Measurements from ENCODE around the gene CELF4.

The CELF4 gene

GRCh38 chr18:37396971-37397720 is 168.5 kb downstream of the CELF4 start:
- H3K4me1 ChIP-seq (ENCODE audit: control insufficient read depth, insufficient read depth, low read length), result peaks cover 7% of the 10 kb centered on the region
- no peaks in the 10 kb centered on the region for H3K36me3 ChIP-seq (ENCODE audit: control insufficient read depth, insufficient read depth, low read length)
- H3K27ac ChIP-seq (ENCODE audit: insufficient read depth, low read depth, low read length, poor library complexity, severe bottlenecking), result no peak overlapping the region
- peaks cover 54% of the 10 kb centered on the region for H3K27me3 ChIP-seq (ENCODE audit: control insufficient read depth, insufficient read depth, low read length, poor library complexity, severe bottlenecking)
- no peak overlapping the region for H3K4me3 ChIP-seq (ENCODE audit: insufficient read depth, low read depth, low read length)
- H3K9me3 ChIP-seq (ENCODE audit: control insufficient read depth, low read length), result no peaks in the 10 kb centered on the region
- 87 to 90% methylated on average over 5 of the region's 5 CpGs for WGBS, 2 experiments

GRCh38 chr18:37395631-37396030 is 170.0 kb downstream of the CELF4 start:
- H3K36me3 ChIP-seq (ENCODE audit: control insufficient read depth, insufficient read depth, low read length), result no peaks in the 10 kb centered on the region
- H3K9me3 ChIP-seq (ENCODE audit: control insufficient read depth, low read length), result no peaks in the 10 kb centered on the region
- no peak overlapping the region for H3K27ac ChIP-seq (ENCODE audit: insufficient read depth, low read depth, low read length, poor library complexity, severe bottlenecking)
- WGBS, 2 experiments, result 88% methylated on average over 4 of the region's 4 CpGs
- peaks cover 7% of the 10 kb centered on the region for H3K4me1 ChIP-seq (ENCODE audit: control insufficient read depth, insufficient read depth, low read length)
- H3K27me3 ChIP-seq (ENCODE audit: control insufficient read depth, insufficient read depth, low read length, poor library complexity, severe bottlenecking), result peaks cover 67% of the 10 kb centered on the region
- H3K4me3 ChIP-seq (ENCODE audit: insufficient read depth, low read depth, low read length), result no peak overlapping the region

- H3K27ac ChIP-seq (ENCODE audit: insufficient read depth, low read depth, low read length, poor library complexity, severe bottlenecking), result no peak overlapping the region
Observed at GRCh38 chr18:37395138-37395537, 170.5 kb downstream of the CELF4 start.

DNA sequence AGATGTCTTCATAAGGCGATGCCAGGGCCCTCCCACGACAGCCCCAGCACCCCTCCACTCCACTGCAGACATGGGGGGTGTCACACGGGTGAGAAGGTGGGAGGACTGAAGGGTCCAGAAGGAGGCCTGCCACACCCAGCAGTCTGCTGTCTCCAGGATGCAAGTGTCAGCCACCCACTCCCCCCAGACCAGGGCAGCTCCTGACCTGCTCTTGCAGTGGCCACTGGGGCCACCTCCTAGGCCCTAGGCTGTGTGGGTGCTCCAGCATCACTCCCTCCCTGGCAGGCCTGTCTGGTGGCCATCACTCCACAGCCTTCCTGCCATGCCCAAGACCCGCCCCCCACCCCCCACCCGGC is 171.0 kb downstream of the CELF4 start:
- H3K9me3 ChIP-seq (ENCODE audit: control insufficient read depth, low read length), result peaks cover under 1% of the 10 kb centered on the region
- WGBS, 2 experiments, result 69 to 74% methylated on average over 3 to 5 of the region's 5 CpGs
- H3K27me3 ChIP-seq (ENCODE audit: control insufficient read depth, insufficient read depth, low read length, poor library complexity, severe bottlenecking), result peaks cover 67% of the 10 kb centered on the region
- H3K27ac ChIP-seq (ENCODE audit: insufficient read depth, low read depth, low read length, poor library complexity, severe bottlenecking), result no peak overlapping the region
- no peaks in the 10 kb centered on the region for H3K36me3 ChIP-seq (ENCODE audit: control insufficient read depth, insufficient read depth, low read length)
- peaks cover 7% of the 10 kb centered on the region for H3K4me1 ChIP-seq (ENCODE audit: control insufficient read depth, insufficient read depth, low read length)
- H3K4me3 ChIP-seq (ENCODE audit: insufficient read depth, low read depth, low read length), result peak overlapping the region; percentile 39

More at GRCh38 chr18:37395138-37395537, 170.5 kb downstream of the CELF4 start:
- no peaks in the 10 kb centered on the region for H3K9me3 ChIP-seq (ENCODE audit: control insufficient read depth, low read length)
- peaks cover 7% of the 10 kb centered on the region for H3K4me1 ChIP-seq (ENCODE audit: control insufficient read depth, insufficient read depth, low read length)
- peaks cover 67% of the 10 kb centered on the region for H3K27me3 ChIP-seq (ENCODE audit: control insufficient read depth, insufficient read depth, low read length, poor library complexity, severe bottlenecking)
- no peaks in the 10 kb centered on the region for H3K36me3 ChIP-seq (ENCODE audit: control insufficient read depth, insufficient read depth, low read length)
- WGBS, 2 experiments, result 90% methylated on average over 7 of the region's 7 CpGs
- no peak overlapping the region for H3K4me3 ChIP-seq (ENCODE audit: insufficient read depth, low read depth, low read length)

DNA sequence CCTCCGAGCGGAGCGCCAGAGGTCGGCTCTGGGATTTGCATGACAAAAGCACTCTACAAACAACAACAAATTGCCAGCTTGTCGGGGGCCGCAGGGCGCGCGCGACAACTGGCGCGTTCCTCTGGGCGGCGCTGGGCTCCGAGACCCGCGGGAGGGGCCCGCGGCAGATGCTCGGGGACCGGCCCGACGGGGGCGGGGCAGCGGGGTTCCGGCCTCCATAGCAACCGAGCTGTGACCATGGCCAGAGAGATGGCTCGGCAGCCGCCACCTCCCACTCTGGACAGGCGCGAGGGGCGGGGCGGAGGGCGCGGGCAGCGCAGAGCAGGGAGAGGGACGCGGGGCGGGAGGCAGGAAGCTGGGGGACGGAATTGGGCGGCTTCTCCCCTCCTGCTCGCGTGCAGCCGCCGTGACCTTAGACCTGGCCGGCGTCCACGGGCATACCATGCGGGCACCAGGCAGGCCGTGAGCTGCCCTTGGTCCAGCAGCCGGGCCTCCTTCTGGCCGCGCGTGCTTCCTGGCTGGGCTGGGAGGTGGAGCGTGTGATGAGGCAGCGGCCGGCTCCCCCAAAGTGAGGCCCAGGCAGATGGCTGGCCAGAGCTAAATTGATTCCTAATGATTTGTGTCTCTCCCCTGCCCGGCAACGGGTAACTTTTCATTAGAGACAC is 171.5 kb downstream of the CELF4 start:
- Histone ChIP-seq H3K9me3 (ENCODE audit: control insufficient read depth, low read length) (peaks cover 4% of the 10 kb centered on the region), H3K4me1 (ENCODE audit: control insufficient read depth, insufficient read depth, low read length) (peaks cover 7% of the 10 kb centered on the region), H3K27ac (ENCODE audit: insufficient read depth, low read depth, low read length, poor library complexity, severe bottlenecking) (no peak overlapping the region), H3K4me3 (ENCODE audit: insufficient read depth, low read depth, low read length) (peak overlapping the region; percentile 39), H3K27me3 (ENCODE audit: control insufficient read depth, insufficient read depth, low read length, poor library complexity, severe bottlenecking) (peaks cover 67% of the 10 kb centered on the region), H3K36me3 (ENCODE audit: control insufficient read depth, insufficient read depth, low read length) (no peaks in the 10 kb centered on the region)
- 2 to 3% methylated on average over 59 of the region's 59 CpGs for WGBS, 2 experiments

- WGBS, 2 experiments, result 14 to 17% methylated on average over 6 of the region's 6 CpGs
- peaks cover 67% of the 10 kb centered on the region for H3K27me3 ChIP-seq (ENCODE audit: control insufficient read depth, insufficient read depth, low read length, poor library complexity, severe bottlenecking)
- no peak overlapping the region for H3K27ac ChIP-seq (ENCODE audit: insufficient read depth, low read depth, low read length, poor library complexity, severe bottlenecking)
- peaks cover 7% of the 10 kb centered on the region for H3K4me1 ChIP-seq (ENCODE audit: control insufficient read depth, insufficient read depth, low read length)
- peaks cover 4% of the 10 kb centered on the region for H3K9me3 ChIP-seq (ENCODE audit: control insufficient read depth, low read length)
- peak overlapping the region; percentile 15 for H3K4me3 ChIP-seq (ENCODE audit: insufficient read depth, low read depth, low read length)
- no peaks in the 10 kb centered on the region for H3K36me3 ChIP-seq (ENCODE audit: control insufficient read depth, insufficient read depth, low read length)
Observed at GRCh38 chr18:37393221-37393827, 172.3 kb downstream of the CELF4 start.

- peaks cover under 1% of the 10 kb centered on the region for H3K4me1 ChIP-seq (ENCODE audit: control insufficient read depth, insufficient read depth, low read length)
- whole genome bisulfite sequencing, 2 experiments, result 84 to 91% methylated on average over 3 of the region's 3 CpGs
- H3K36me3 ChIP-seq (ENCODE audit: control insufficient read depth, insufficient read depth, low read length), result no peaks in the 10 kb centered on the region
Observed at GRCh38 chr18:37392648-37393047, 172.9 kb downstream of the CELF4 start.

DNA sequence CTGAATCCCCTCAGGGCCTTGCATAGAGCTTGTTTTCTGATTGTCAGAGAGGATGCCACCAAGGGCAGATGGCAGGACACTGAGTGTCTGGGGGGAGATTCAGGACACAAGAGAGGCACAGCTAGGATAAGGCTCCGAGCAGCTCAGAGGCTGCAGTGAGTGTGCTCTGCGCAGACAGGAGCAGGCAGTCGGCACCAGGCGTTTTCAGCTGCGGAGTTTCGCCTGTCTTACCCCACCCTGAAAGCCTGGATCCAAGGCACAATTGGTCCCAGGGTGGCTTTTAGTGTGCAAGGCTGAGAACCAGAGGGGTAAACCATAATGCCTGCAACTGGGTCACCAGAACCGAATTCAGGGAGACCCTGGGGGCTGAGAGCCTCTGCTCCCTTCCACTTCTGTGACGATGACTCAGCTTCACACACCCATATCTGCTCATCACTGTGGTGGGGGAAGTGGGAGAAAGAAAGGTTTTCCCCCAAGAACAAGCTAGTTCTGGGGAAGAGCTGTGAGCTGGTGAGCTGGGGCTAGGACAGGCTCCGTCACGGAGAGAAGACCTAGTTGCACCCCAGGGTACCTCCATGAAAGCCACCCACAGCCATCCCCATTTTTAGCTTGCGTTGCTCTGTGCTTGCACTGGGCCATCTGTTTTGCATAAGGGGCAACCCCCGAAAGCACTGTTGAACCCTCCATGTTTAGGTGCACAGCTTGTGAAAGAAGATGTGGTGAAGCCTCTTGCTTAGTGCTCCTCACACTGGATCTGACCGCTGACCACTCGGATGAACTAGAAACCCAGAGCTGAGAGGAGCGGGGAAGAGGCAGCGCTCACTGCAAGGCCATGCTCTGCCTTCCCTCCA is 173.7 kb downstream of the CELF4 start:
- H3K36me3 ChIP-seq (ENCODE audit: control insufficient read depth, insufficient read depth, low read length), result no peaks in the 10 kb centered on the region
- no peaks in the 10 kb centered on the region for H3K4me1 ChIP-seq (ENCODE audit: control insufficient read depth, insufficient read depth, low read length)
- H3K9me3 ChIP-seq (ENCODE audit: control insufficient read depth, low read length), result peaks cover 4% of the 10 kb centered on the region
- 88 to 90% methylated on average over 15 to 16 of the region's 16 CpGs for WGBS, 2 experiments
- peaks cover 60% of the 10 kb centered on the region for H3K27me3 ChIP-seq (ENCODE audit: control insufficient read depth, insufficient read depth, low read length, poor library complexity, severe bottlenecking)
- H3K4me3 ChIP-seq (ENCODE audit: insufficient read depth, low read depth, low read length), result no peak overlapping the region
- H3K27ac ChIP-seq (ENCODE audit: insufficient read depth, low read depth, low read length, poor library complexity, severe bottlenecking), result no peak overlapping the region

More at GRCh38 chr18:37392648-37393047, 172.9 kb downstream of the CELF4 start:
- Histone ChIP-seq H3K27me3 (ENCODE audit: control insufficient read depth, insufficient read depth, low read length, poor library complexity, severe bottlenecking) (peaks cover 62% of the 10 kb centered on the region), H3K9me3 (ENCODE audit: control insufficient read depth, low read length) (peaks cover 4% of the 10 kb centered on the region), H3K27ac (ENCODE audit: insufficient read depth, low read depth, low read length, poor library complexity, severe bottlenecking) (no peak overlapping the region), H3K4me3 (ENCODE audit: insufficient read depth, low read depth, low read length) (no peak overlapping the region)

GRCh38 chr18:37391156-37391555 is 174.4 kb downstream of the CELF4 start:
- Histone ChIP-seq H3K36me3 (ENCODE audit: control insufficient read depth, insufficient read depth, low read length) (no peaks in the 10 kb centered on the region), H3K27me3 (ENCODE audit: control insufficient read depth, insufficient read depth, low read length, poor library complexity, severe bottlenecking) (peaks cover 52% of the 10 kb centered on the region), H3K9me3 (ENCODE audit: control insufficient read depth, low read length) (peaks cover 4% of the 10 kb centered on the region), H3K4me1 (ENCODE audit: control insufficient read depth, insufficient read depth, low read length) (no peaks in the 10 kb centered on the region), H3K27ac (ENCODE audit: insufficient read depth, low read depth, low read length, poor library complexity, severe bottlenecking) (no peak overlapping the region), H3K4me3 (ENCODE audit: insufficient read depth, low read depth, low read length) (no peak overlapping the region)
- 92 to 93% methylated on average over 4 of the region's 4 CpGs for WGBS, 2 experiments

Data from ectodermal cell (in vitro differentiated cells).